ENCODE measurements around the gene FBRS.

The FBRS gene

DNA sequence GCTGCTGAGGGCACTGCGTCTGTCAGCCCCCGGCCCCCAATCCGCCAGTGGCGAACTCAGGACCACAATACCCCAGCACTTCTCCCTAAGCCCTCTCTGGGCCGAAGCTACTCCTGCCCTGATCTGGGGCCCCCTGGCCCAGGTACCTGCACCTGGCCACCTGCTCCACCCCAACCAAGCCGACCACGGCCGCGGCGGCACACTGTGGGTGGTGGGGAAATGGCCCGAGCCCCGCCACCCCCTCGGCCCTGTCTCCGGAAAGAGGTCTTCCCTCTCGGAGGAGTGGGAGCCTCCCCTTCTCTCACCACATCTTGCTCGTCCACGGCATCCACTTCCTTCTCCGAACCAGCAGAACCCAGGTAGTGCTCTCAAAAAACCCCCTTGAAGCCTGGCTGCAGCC lies 3.4 kb upstream of the FBRS start:
- Histone ChIP-seq H3K9me3 (ENCODE audit: insufficient read depth, low read length) (no peaks in the 10 kb centered on the region), H3K27me3 (ENCODE audit: low read length) (no peaks in the 10 kb centered on the region), H3K9ac (ENCODE audit: low read length) (no peak overlapping the region), H4K20me1 (ENCODE audit: low read depth, low read length) (no peaks in the 10 kb centered on the region), H3K4me3 (ENCODE audit: insufficient read depth, low read length, poor library complexity, severe bottlenecking) (no peak overlapping the region), H3K9me2 (replicated peaks; ENCODE audit: insufficient read depth, low read length) (no peaks in the 10 kb centered on the region), H2AFZ (ENCODE audit: low read depth, low read length, severe bottlenecking) (no peak overlapping the region), H3K4me2 (ENCODE audit: low read depth, low read length, poor library complexity, severe bottlenecking) (no peak overlapping the region), H3K36me3 (ENCODE audit: low read length) (no peaks in the 10 kb centered on the region), H3F3A (ENCODE audit: insufficient read depth) (peaks cover 26% of the 10 kb centered on the region), H3K79me2 (ENCODE audit: insufficient read depth, low read length) (peaks cover 7% of the 10 kb centered on the region; the same call in 1 of the 2 replicates), H3K27ac (ENCODE audit: low read depth, low read length) (no peak overlapping the region)
- TF ChIP-seq EZH2phosphoT487 (conservative IDR thresholded peaks at IDR 0.05; ENCODE audit: low read length) (no peak), CTCF (IDR thresholded peaks at IDR 0.05; ENCODE audit: insufficient read depth, low read length, poor library complexity, severe bottlenecking) (no peak)

DNA sequence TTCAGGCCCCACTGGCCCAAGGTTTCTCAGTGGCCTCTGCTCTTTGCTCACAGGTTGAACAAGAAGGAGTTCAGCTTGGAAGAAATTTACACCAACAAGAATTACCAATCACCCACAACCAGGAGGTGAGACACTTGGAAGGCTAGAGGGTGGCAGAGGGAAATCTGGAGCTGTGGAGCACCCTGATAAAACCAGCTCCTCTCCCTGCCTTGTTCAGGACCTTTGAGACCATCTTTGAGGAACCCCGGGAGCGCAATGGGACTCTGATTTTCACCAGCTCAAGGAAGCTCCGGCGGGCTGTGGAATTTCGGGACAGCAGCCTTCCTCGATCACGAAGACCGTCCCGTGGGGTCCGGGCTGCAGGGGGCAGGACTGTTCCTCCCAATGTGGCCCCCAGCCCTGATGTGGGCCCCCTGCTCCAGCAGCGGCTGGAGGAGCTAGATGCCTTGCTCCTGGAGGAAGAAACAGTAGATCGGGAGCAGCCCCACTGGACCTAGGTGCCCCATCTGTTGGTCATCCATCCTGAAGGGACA lies 2.4 kb upstream of the FBRS start:
- Histone ChIP-seq H3K27ac (ENCODE audit: low read depth, low read length) (no peak overlapping the region), H3K36me3 (ENCODE audit: low read length) (no peaks in the 10 kb centered on the region), H3K9me3 (ENCODE audit: insufficient read depth, low read length) (no peaks in the 10 kb centered on the region), H3K9me2 (replicated peaks; ENCODE audit: insufficient read depth, low read length) (no peaks in the 10 kb centered on the region), H4K20me1 (ENCODE audit: low read depth, low read length) (no peaks in the 10 kb centered on the region), H3K4me2 (ENCODE audit: low read depth, low read length, poor library complexity, severe bottlenecking) (no peak overlapping the region), H3K79me2 (ENCODE audit: insufficient read depth, low read length) (peaks cover 17% of the 10 kb centered on the region; the same call in 1 of the 2 replicates), H2AFZ (ENCODE audit: low read depth, low read length, severe bottlenecking) (no peak overlapping the region), H3K27me3 (ENCODE audit: low read length) (no peaks in the 10 kb centered on the region), H3K4me3 (ENCODE audit: insufficient read depth, low read length, poor library complexity, severe bottlenecking) (no peak overlapping the region), H3K9ac (ENCODE audit: low read length) (no peak overlapping the region), H3F3A (ENCODE audit: insufficient read depth) (peaks cover 35% of the 10 kb centered on the region)
- TF ChIP-seq CTCF (IDR thresholded peaks at IDR 0.05; ENCODE audit: insufficient read depth, low read length, poor library complexity, severe bottlenecking) (no peak), EZH2phosphoT487 (conservative IDR thresholded peaks at IDR 0.05; ENCODE audit: low read length) (no peak)

DNA sequence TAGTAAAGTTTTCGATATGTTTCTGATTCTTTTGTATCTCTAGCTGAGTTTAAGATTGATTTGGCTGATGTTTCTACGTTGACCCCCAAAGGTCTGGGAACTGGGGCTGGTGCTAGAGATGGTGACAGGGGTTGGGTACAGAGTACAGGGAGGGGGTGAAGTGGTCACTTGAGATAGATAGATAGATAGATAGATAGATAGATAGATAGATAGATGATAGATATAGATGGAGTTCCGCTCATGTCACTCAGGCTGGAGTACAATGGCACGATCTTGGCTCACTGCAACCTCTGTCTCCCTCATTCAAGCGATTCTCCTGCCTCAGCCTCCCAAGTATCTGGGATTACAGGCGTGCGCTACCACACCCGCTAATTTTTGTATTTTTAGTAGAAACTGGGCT lies 1.8 kb upstream of the FBRS start:
- TF ChIP-seq EZH2phosphoT487 (conservative IDR thresholded peaks at IDR 0.05; ENCODE audit: low read length) (no peak), CTCF (IDR thresholded peaks at IDR 0.05; ENCODE audit: insufficient read depth, low read length, poor library complexity, severe bottlenecking) (no peak)
- Histone ChIP-seq H4K20me1 (ENCODE audit: low read depth, low read length) (no peaks in the 10 kb centered on the region), H3K9me2 (replicated peaks; ENCODE audit: insufficient read depth, low read length) (no peaks in the 10 kb centered on the region), H3K9me3 (ENCODE audit: insufficient read depth, low read length) (no peaks in the 10 kb centered on the region), H3K27me3 (ENCODE audit: low read length) (no peaks in the 10 kb centered on the region), H3K4me3 (ENCODE audit: insufficient read depth, low read length, poor library complexity, severe bottlenecking) (no peak overlapping the region), H3K36me3 (ENCODE audit: low read length) (0 out of 2 replicates have a peak, but pooled peaks cover 3% of the 10 kb centered on the region), H2AFZ (ENCODE audit: low read depth, low read length, severe bottlenecking) (no peak overlapping the region), H3K27ac (ENCODE audit: low read depth, low read length) (no peak overlapping the region), H3F3A (ENCODE audit: insufficient read depth) (peaks cover 31% of the 10 kb centered on the region), H3K4me2 (ENCODE audit: low read depth, low read length, poor library complexity, severe bottlenecking) (no peak overlapping the region), H3K9ac (ENCODE audit: low read length) (no peak overlapping the region), H3K79me2 (ENCODE audit: insufficient read depth, low read length) (peaks cover 22% of the 10 kb centered on the region; the same call in 1 of the 2 replicates)
